ENCODE data around the gene IFT43.

IFT43 gene

DNA sequence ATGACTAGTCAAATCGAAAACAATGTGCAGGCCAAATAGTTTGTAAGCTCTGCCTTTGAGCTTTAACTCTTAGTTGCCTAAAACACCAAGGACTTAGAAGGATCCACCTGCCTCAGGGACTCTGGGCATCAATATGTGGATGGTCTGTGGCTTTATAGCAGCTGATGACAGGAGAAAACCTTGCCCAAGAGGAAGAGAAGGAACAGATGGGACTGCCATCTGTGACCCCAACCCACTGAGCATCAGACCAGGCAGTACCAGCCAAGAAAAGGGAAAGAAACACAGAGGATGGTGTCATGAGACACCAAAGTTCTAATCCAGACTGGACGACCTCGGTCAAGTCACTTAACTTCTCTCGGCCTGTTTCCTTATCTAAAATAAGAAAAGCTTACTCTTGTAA lies 16.4 kb upstream of the IFT43 start:
- DNase-seq, result no peak
- Mint-ChIP-seq H3K4me1 (peaks cover 5% of the 10 kb centered on the region), H3K27me3 (ENCODE audit: low read depth, poor library complexity) (peaks cover 4% of the 10 kb centered on the region), H3K36me3 (ENCODE audit: low read depth) (peaks cover 18% of the 10 kb centered on the region), H3K9me3 (no peaks in the 10 kb centered on the region), H3K4me3 (no peak overlapping the region), H3K27ac (no peak overlapping the region)
- TF ChIP-seq, protein P1, sequence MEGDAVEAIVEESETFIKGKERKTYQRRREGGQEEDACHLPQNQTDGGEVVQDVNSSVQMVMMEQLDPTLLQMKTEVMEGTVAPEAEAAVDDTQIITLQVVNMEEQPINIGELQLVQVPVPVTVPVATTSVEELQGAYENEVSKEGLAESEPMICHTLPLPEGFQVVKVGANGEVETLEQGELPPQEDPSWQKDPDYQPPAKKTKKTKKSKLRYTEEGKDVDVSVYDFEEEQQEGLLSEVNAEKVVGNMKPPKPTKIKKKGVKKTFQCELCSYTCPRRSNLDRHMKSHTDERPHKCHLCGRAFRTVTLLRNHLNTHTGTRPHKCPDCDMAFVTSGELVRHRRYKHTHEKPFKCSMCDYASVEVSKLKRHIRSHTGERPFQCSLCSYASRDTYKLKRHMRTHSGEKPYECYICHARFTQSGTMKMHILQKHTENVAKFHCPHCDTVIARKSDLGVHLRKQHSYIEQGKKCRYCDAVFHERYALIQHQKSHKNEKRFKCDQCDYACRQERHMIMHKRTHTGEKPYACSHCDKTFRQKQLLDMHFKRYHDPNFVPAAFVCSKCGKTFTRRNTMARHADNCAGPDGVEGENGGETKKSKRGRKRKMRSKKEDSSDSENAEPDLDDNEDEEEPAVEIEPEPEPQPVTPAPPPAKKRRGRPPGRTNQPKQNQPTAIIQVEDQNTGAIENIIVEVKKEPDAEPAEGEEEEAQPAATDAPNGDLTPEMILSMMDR (IDR thresholded peaks at IDR 0.05), result no peak

DNA sequence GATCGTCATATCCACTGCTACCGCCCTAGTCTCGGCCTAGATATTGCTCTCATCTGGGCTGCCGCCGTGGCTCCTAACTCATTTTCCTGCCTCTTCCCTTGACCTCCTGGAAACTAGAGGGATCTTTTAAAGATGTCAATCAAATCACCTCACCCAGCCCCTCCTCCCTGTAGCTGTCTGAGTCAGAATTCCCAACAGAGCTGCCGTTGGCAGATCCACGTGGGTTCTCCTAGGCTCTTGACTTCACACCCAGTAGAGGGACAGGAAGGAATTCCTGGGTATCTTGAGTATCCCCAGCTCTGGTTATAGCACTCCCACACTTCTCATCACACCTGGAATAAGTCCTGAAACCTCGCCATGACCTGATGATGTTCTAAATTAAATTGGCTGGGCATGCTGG lies 15.7 kb upstream of the IFT43 start:
- peaks cover 18% of the 10 kb centered on the region for H3K36me3 Mint-ChIP-seq (ENCODE audit: low read depth)
- TF ChIP-seq, protein P1 (IDR thresholded peaks at IDR 0.05), result no peak
- no peak for DNase-seq
- H3K27ac Mint-ChIP-seq, result no peak overlapping the region
- peaks cover 4% of the 10 kb centered on the region for H3K27me3 Mint-ChIP-seq (ENCODE audit: low read depth, poor library complexity)
- no peaks in the 10 kb centered on the region for H3K9me3 Mint-ChIP-seq
- peaks cover 5% of the 10 kb centered on the region for H3K4me1 Mint-ChIP-seq
- H3K4me3 Mint-ChIP-seq, result no peak overlapping the region

DNA sequence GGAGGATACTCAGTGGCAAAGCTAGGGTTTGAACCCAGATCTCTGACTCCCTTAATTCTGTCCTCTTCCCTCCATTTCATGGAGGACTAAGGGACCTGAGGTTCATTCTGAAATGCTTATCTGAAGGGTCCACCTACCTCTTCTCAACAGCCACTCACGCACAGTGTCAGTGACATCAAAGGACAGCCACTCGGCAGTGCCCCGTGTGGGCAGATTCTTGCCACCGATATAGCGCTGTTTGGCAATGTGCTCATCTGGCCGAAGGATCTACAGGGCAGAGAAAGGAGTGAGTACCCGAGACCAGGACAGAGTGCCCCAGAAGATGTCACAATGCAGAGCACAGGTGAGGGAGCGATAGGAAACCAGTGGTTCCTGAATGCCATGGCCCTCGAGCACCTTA lies 14.6 kb upstream of the IFT43 start:
- no peaks in the 10 kb centered on the region for H3K9me3 Mint-ChIP-seq
- TF ChIP-seq, protein P1 (IDR thresholded peaks at IDR 0.05), result no peak
- no peak overlapping the region for H3K4me3 Mint-ChIP-seq
- peaks cover 4% of the 10 kb centered on the region for H3K27me3 Mint-ChIP-seq (ENCODE audit: low read depth, poor library complexity)
- no peak overlapping the region for H3K27ac Mint-ChIP-seq
- peaks cover 5% of the 10 kb centered on the region for H3K4me1 Mint-ChIP-seq
- DNase-seq, result no peak
- H3K36me3 Mint-ChIP-seq (ENCODE audit: low read depth), result peaks cover 11% of the 10 kb centered on the region

DNA sequence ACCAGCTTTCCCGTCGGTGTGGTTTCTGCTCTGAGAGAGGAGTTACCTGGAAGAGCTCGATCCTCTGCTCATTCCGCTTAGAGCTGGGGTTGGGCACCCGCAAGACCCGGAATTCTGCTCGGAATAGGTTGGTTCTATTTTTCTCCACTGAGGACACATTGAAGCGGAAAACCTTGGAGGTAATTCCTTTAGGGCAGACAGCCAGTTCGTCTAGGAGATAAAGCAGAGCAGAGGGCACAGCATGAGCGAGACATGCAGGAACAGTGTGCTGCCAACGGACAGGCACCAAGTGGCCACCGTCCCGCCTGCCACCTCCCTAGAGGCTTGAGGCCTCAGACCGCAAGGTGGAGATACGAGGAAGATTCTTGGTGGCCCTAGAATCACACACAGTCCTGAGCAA lies 14.1 kb upstream of the IFT43 start:
- Mint-ChIP-seq H3K27me3 (ENCODE audit: low read depth, poor library complexity) (peaks cover 5% of the 10 kb centered on the region), H3K9me3 (no peaks in the 10 kb centered on the region), H3K4me1 (peaks cover 9% of the 10 kb centered on the region), H3K36me3 (ENCODE audit: low read depth) (peaks cover 5% of the 10 kb centered on the region), H3K4me3 (no peak overlapping the region), H3K27ac (no peak overlapping the region)
- TF ChIP-seq, protein P1 (IDR thresholded peaks at IDR 0.05), result no peak
- no peak for DNase-seq

DNA sequence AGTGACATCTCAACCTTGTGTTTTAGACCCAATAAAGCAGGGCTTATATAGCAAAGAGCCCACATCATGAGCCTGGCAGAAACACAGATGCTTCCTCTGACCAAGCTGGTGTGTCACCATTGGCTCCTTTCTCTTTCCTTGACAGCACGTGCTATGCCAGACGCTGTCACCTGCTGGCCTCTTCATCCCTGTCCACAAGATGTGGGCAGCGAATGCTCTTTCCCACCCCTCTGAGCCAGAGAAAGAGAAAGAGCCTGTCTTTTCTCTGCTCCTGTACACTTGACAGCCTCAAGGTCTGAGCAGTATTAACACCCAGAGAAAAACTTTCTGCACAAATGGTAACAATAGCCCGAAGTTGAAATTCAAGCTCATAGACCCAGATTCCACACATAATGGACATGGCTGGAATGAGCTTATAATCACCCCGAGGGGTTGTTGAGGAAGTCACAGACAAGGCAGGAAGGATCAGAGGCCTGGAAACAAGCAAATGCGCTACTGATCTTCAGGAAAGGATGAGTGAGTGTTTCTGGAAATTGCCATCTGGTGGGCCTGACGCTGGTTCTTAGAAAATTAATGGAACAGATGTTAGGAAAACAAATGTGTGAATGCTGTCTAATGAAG lies 12.7 kb upstream of the IFT43 start:
- no peak for DNase-seq
- TF ChIP-seq, protein P1 (IDR thresholded peaks at IDR 0.05), result no peak
- no peaks in the 10 kb centered on the region for H3K9me3 Mint-ChIP-seq
- H3K36me3 Mint-ChIP-seq (ENCODE audit: low read depth), result peaks cover 4% of the 10 kb centered on the region
- H3K27me3 Mint-ChIP-seq (ENCODE audit: low read depth, poor library complexity), result peaks cover 10% of the 10 kb centered on the region
- H3K4me3 Mint-ChIP-seq, result no peak overlapping the region
- no peak overlapping the region for H3K27ac Mint-ChIP-seq
- peaks cover 23% of the 10 kb centered on the region for H3K4me1 Mint-ChIP-seq

DNA sequence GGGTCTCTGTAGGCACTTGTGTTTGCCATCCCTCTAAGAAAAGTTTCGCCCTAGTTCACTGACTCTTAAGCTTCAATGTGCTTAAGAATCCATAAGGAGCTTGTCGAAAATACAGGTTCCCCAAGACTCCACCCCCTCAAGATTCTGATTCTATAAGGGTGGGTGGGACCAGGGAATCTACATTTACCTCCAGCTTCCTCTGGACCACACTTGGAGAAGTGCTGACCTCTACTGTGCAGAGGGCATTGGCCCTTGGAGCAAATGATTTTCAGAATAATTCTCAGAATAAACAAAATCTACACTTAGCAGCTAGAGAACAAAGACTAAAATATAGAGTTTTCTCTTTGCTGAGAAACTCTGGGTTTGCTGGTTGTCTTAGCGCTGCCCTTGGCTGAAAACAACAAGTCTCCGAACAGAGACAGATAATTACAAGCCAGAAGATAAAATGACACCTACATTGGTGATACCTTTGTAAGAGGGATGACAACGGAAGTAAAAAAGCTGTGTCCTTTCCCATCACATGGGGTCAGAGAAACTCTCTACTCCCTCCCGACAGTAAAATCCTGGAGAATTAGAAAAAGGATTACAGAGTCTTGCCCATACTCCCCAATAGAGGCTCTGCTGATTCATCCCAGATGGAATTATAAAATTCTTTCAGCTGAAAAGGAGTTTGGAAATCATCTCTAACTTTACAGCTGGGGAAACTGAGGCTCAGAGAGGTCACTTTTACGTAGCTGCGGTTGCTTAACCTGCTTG lies 8.6 kb upstream of the IFT43 start:
- H3K4me1 Mint-ChIP-seq, result peaks cover 64% of the 10 kb centered on the region
- no peak overlapping the region for H3K4me3 Mint-ChIP-seq
- H3K9me3 Mint-ChIP-seq, result no peaks in the 10 kb centered on the region
- TF ChIP-seq, protein P1 (IDR thresholded peaks at IDR 0.05), result no peak
- H3K27me3 Mint-ChIP-seq (ENCODE audit: low read depth, poor library complexity), result peaks cover 11% of the 10 kb centered on the region
- H3K27ac Mint-ChIP-seq, result no peak overlapping the region
- DNase-seq, result no peak
- no peaks in the 10 kb centered on the region for H3K36me3 Mint-ChIP-seq (ENCODE audit: low read depth)
